HCT116 (cell line): ENCODE measurements around the gene IL10RB. TPM values are rescaled to one million over a fixed set of nuclear protein-coding genes. Genes with fewer than 3 reads are reported as not detected.

Source experiments
- ATAC-seq: fragments of 200-7000 bp; cut with Tn5 transposase; 2 replicates; pipeline ENCODE4 v1.9.1; 2020; ENCODE audit warnings: mild to moderate bottlenecking, moderate library complexity
- BruUV-seq: library from RNA; stranded (reverse); fragments of 400-500 nt; replicated peaks from 2 replicates; lab custom pipeline; 2021; lab: Mats Ljungman, UMichigan
- CTCF ChIA-PET: fragments of 300-600 bp; sonication (Branson Sonifier 250); formaldehyde crosslinking; loops from one replicate; lab custom pipeline; 2021; ENCODE audit warnings: antibody characterized with exemption; lab: Charles Lee
- POLR2A ChIA-PET: fragments of 300-600, 350-600 bp; sonication (Branson Sonifier 250); formaldehyde crosslinking; loops from one replicate; lab custom pipeline; 2021; ENCODE audit warnings: antibody characterized with exemption; lab: Charles Lee
- RAD21 ChIA-PET, 2 experiments: fragments of 300-600 bp; sonication (Branson Sonifier 250); formaldehyde crosslinking; loops; one replicate each; lab custom pipeline; 2023; ENCODE audit warnings: low total read pairs in 2 of 2; ENCODE audit not compliant: uncharacterized antibody in 2 of 2, unreplicated experiment in 2 of 2, low non-redundant PET in 1 of 2; lab: Charles Lee
- DNase-seq: peaks from one replicate; pipeline ENCODE4 v3.0.0-alpha.2; 2010; ENCODE audit warnings: low read depth, low spot score
- H2AFZ ChIP-seq: fragments of 200-600 bp; shearing (Covaris generic), sonication (generic); 2 replicates; pipeline ENCODE4 v1.6.1; 2017; ENCODE audit warnings: low read depth, mixed run types, mixed read lengths, antibody characterized with exemption, low read length; ENCODE audit not compliant: poor library complexity, severe bottlenecking
- H3K27ac ChIP-seq: 2 replicates; pipeline ENCODE4 v1.5.1; 2012; ENCODE audit warnings: low read depth, low read length
- H3K27me3 ChIP-seq: fragments of 200-600 bp; sonication (generic); 2 replicates; pipeline ENCODE4 v1.6.1; 2016; ENCODE audit warnings: mixed run types, low read length, mixed read lengths; ENCODE audit not compliant: insufficient read depth
- H3K36me3 ChIP-seq, 2 experiments: fragments of 200-500 bp in 1 of 2; fragments of 200-600 bp in 1 of 2; sonication (Bioruptor generic) in 1 of 2; sonication (generic) in 1 of 2; 2 replicates each; pipeline versions ENCODE4 v1.5.1 to v1.6.1; 2014 to 2016; ENCODE audit warnings: low read length in 2 of 2, inconsistent platforms in 1 of 2, mixed read lengths in 1 of 2, mixed run types in 1 of 2; ENCODE audit not compliant: insufficient read depth in 2 of 2, control insufficient read depth in 1 of 2
- H3K4me1 ChIP-seq, 2 experiments: fragments of 200-600 bp in 1 of 2; sonication (generic) in 1 of 2; 2 replicates each; pipeline versions ENCODE4 v1.5.1 to v1.6.1; 2012 to 2017; ENCODE audit warnings: low read length in 2 of 2, inconsistent platforms in 1 of 2, mild to moderate bottlenecking in 1 of 2, mixed read lengths in 1 of 2, mixed run types in 1 of 2, moderate library complexity in 1 of 2; ENCODE audit not compliant: insufficient read depth in 2 of 2, control insufficient read depth in 1 of 2
- H3K4me2 ChIP-seq: fragments of 200-600 bp; sonication (generic); 2 replicates; pipeline ENCODE4 v1.6.1; 2017; ENCODE audit warnings: mixed run types, low read length, mixed read lengths
- H3K4me3 ChIP-seq, 2 experiments: fragments of 200-600 bp in 1 of 2; sonication (generic) in 1 of 2; replicated peaks in 1 of 2; 2 replicates each; pipeline ENCODE4 v1.5.1; 2011 to 2016; ENCODE audit warnings: low read length in 2 of 2, control low read depth in 1 of 2, low read depth in 1 of 2, mild to moderate bottlenecking in 1 of 2, mixed read lengths in 1 of 2, mixed run types in 1 of 2
- H3K79me2 ChIP-seq: fragments of 200-600 bp; sonication (generic); 2 replicates; pipeline ENCODE4 v1.6.1; 2017; ENCODE audit warnings: mild to moderate bottlenecking, mixed run types, low read length, moderate library complexity, mixed read lengths; ENCODE audit not compliant: insufficient read depth
- H3K9ac ChIP-seq: fragments of 200-600 bp; sonication (generic); 2 replicates; pipeline ENCODE4 v1.6.1; 2016; ENCODE audit warnings: low read length, mixed read lengths
- H3K9me2 ChIP-seq: fragments of 200-600 bp; sonication (generic), shearing (Covaris generic); 2 replicates; pipeline ENCODE4 v1.6.1; 2017; ENCODE audit warnings: mixed run types, mild to moderate bottlenecking, moderate library complexity; ENCODE audit not compliant: insufficient read depth
- H3K9me3 ChIP-seq, 2 experiments: fragments of 200-500 bp in 1 of 2; fragments of 200-600 bp in 1 of 2; sonication (Bioruptor generic) in 1 of 2; sonication (generic) in 1 of 2; 2 replicates each; pipeline ENCODE4 v1.6.1; 2014 to 2017; ENCODE audit warnings: low read length in 2 of 2, mixed read lengths in 2 of 2, inconsistent platforms in 1 of 2, low read depth in 1 of 2, mild to moderate bottlenecking in 1 of 2, mixed run types in 1 of 2, moderate library complexity in 1 of 2; ENCODE audit not compliant: control insufficient read depth in 1 of 2, insufficient read depth in 1 of 2
- H4K20me1 ChIP-seq: fragments of 200-600 bp; sonication (generic), shearing (Covaris generic); 2 replicates; pipeline ENCODE4 v1.6.1; 2017; ENCODE audit warnings: mixed run types, mild to moderate bottlenecking, moderate library complexity; ENCODE audit not compliant: insufficient read depth
- ATF3 ChIP-seq: IDR thresholded peaks from 2 replicates; pipeline ENCODE4 v1.6.1; 2012
- CBX3 ChIP-seq: IDR thresholded peaks from 2 replicates; pipeline ENCODE4 v1.6.1; 2012; ENCODE audit warnings: low read depth
- CTCF ChIP-seq, 3 experiments: fragments of 200-600 bp in 1 of 3; sonication (generic) in 1 of 3; IDR thresholded peaks in 2 of 3; conservative IDR thresholded peaks in 1 of 3; 2 replicates each; pipeline ENCODE4 v1.5.1; 2012 to 2017; ENCODE audit warnings: low read depth in 2 of 3, low read length in 2 of 3, antibody characterized with exemption in 1 of 3, borderline replicate concordance in 1 of 3, control low read depth in 1 of 3, mild to moderate bottlenecking in 1 of 3, mixed read lengths in 1 of 3, mixed run types in 1 of 3, moderate library complexity in 1 of 3; ENCODE audit not compliant: insufficient read depth in 1 of 3
- EGR1 ChIP-seq: IDR thresholded peaks from 2 replicates; pipeline ENCODE4 v1.6.1; 2012; ENCODE audit warnings: low read depth
- ELF1 ChIP-seq: IDR thresholded peaks from 2 replicates; pipeline ENCODE4 v1.6.1; 2012; ENCODE audit warnings: low read depth, borderline replicate concordance
- EZH2 ChIP-seq: fragments of 200-600 bp; sonication (generic); IDR thresholded peaks from 2 replicates; pipeline ENCODE4 v1.6.1; 2017; ENCODE audit warnings: antibody characterized with exemption, mixed run types
- EZH2phosphoT487 ChIP-seq: fragments of 200-600 bp; IDR thresholded peaks from 2 replicates; pipeline ENCODE4 v1.6.1; 2018; ENCODE audit warnings: antibody characterized with exemption, borderline replicate concordance
- JUND ChIP-seq: IDR thresholded peaks from 2 replicates; pipeline ENCODE4 v1.6.1; 2012
- MAX ChIP-seq: IDR thresholded peaks from 2 replicates; pipeline ENCODE4 v1.6.1; 2012
- POLR2A ChIP-seq: IDR thresholded peaks from 2 replicates; pipeline ENCODE4 v1.7.0; 2011; ENCODE audit warnings: borderline replicate concordance; ENCODE audit not compliant: insufficient read depth, insufficient read length; ENCODE audit errors: extremely low read depth
- POLR2AphosphoS5 ChIP-seq: IDR thresholded peaks from 2 replicates; pipeline ENCODE4 v1.6.1; 2011; ENCODE audit warnings: mild to moderate bottlenecking, low read depth, low read length, moderate library complexity
- REST ChIP-seq: IDR thresholded peaks from 2 replicates; pipeline ENCODE4 v1.6.1; 2012; ENCODE audit warnings: low read depth
- SIN3A ChIP-seq: IDR thresholded peaks from 2 replicates; pipeline ENCODE4 v1.6.1; 2012; ENCODE audit warnings: low read depth
- SRF ChIP-seq: IDR thresholded peaks from 2 replicates; pipeline ENCODE4 v1.6.1; 2012; ENCODE audit warnings: low read depth
- YY1 ChIP-seq: IDR thresholded peaks from 2 replicates; pipeline ENCODE4 v1.6.1; 2011; ENCODE audit warnings: low read length, low read depth, moderate library complexity, mild to moderate bottlenecking; ENCODE audit not compliant: insufficient replicate concordance; ENCODE audit errors: extremely low read depth
- ZBTB33 ChIP-seq: IDR thresholded peaks from 2 replicates; pipeline ENCODE4 v1.6.1; 2011; ENCODE audit warnings: mild to moderate bottlenecking, low read length, moderate library complexity; ENCODE audit not compliant: insufficient replicate concordance; ENCODE audit errors: extremely low read depth
- ZFX ChIP-seq: fragments of 450-650 bp; IDR thresholded peaks from 2 replicates; pipeline ENCODE4 v1.6.1; 2017
- ZNF274 ChIP-seq: fragments of 200-500 bp; sonication (Bioruptor generic); IDR thresholded peaks from 2 replicates; pipeline ENCODE4 v1.6.1; 2014; ENCODE audit warnings: mild to moderate bottlenecking, low read depth, low read length, inconsistent platforms
- intact Hi-C: fragments of 100-400 bp; cut with micrococcal nuclease; formaldehyde crosslinking; loops from 2 replicates; pipeline ENCODE4 v1.10.0; 2022
- total RNA-seq: library from RNA; stranded (reverse); gene quantifications from one replicate; pipeline ENCODE4 v1.2.1, GENCODE V29; 2021; ENCODE audit not compliant: unreplicated experiment

The IL10RB gene
- total RNA-seq, 1 experiment from 2014 or later: 13.7 TPM

- peaks cover 20 to 32% of the 10 kb centered on the region in 2 experiments; a peak in 3 of 4 replicates for H3K36me3 ChIP-seq
- ChIA-PET POLR2A (no interaction called here), RAD21 (no interaction called here), CTCF (no interaction called here)
- no peak for DNase-seq
- H3K79me2 ChIP-seq: no peaks in the 10 kb centered on the region
- H3K27me3 ChIP-seq: no peaks in the 10 kb centered on the region
- no peak for ATAC-seq
- H4K20me1 ChIP-seq: no peaks in the 10 kb centered on the region
- no TSS peak for BruUV-seq
- no peak overlapping the region for H3K27ac ChIP-seq
- no peaks in the 10 kb centered on the region for H3K9me3 ChIP-seq
- TF ChIP-seq SRF: no peak
- TF ChIP-seq POLR2A: no peak
- no peak for TF ChIP-seq SIN3A
- no peak for TF ChIP-seq YY1
- no peak for TF ChIP-seq JUND
- TF ChIP-seq POLR2AphosphoS5: no peak
- no peak for TF ChIP-seq CBX3
- no peak for TF ChIP-seq EZH2phosphoT487
- no peak for TF ChIP-seq EGR1
- no peak for TF ChIP-seq EZH2
- no peak for TF ChIP-seq ATF3
- no peak for TF ChIP-seq CTCF (IDR thresholded peaks at IDR 0.05 in 2 of 3, conservative IDR thresholded peaks at IDR 0.05 in 1 of 3; ENCODE audit: borderline replicate concordance in 1 of 3, insufficient read depth in 1 of 3, low read depth in 2 of 3, low read length in 2 of 3)
- no peak for TF ChIP-seq ZNF274
- TF ChIP-seq ZFX: no peak
- no peak for TF ChIP-seq REST
- TF ChIP-seq MAX: no peak
- TF ChIP-seq ELF1: no peak
- TF ChIP-seq ZBTB33: no peak
- no peak overlapping the region for H3K9ac ChIP-seq
- no peak overlapping the region for H3K4me3 ChIP-seq
- H3K4me1 ChIP-seq: no peaks in the 10 kb centered on the region
- H3K4me2 ChIP-seq: no peak overlapping the region
- no peak overlapping the region for H2AFZ ChIP-seq
- intact Hi-C loops: no loop called here
- H3K9me2 ChIP-seq: no peaks in the 10 kb centered on the region
Observed at GRCh38 chr21:33246963-33247362, 19.2 kb upstream of the IL10RB start.
